ENCODE data around the gene RGS16.

RGS16 gene

GRCh38 chr1:182567629-182568028, 36.6 kb downstream of the RGS16 start:
- no peak overlapping the region for H3K4me2 ChIP-seq
- H3K27ac ChIP-seq, result no peak overlapping the region
- no peaks in the 10 kb centered on the region for H3K27me3 ChIP-seq (ENCODE audit: insufficient read depth, low read depth)
- no peak overlapping the region for H3K9ac ChIP-seq
- H3K79me2 ChIP-seq (ENCODE audit: insufficient read depth, low read depth), result no peaks in the 10 kb centered on the region
- H4K20me1 ChIP-seq (ENCODE audit: insufficient read depth), result no peaks in the 10 kb centered on the region
- TF ChIP-seq, protein P1, sequence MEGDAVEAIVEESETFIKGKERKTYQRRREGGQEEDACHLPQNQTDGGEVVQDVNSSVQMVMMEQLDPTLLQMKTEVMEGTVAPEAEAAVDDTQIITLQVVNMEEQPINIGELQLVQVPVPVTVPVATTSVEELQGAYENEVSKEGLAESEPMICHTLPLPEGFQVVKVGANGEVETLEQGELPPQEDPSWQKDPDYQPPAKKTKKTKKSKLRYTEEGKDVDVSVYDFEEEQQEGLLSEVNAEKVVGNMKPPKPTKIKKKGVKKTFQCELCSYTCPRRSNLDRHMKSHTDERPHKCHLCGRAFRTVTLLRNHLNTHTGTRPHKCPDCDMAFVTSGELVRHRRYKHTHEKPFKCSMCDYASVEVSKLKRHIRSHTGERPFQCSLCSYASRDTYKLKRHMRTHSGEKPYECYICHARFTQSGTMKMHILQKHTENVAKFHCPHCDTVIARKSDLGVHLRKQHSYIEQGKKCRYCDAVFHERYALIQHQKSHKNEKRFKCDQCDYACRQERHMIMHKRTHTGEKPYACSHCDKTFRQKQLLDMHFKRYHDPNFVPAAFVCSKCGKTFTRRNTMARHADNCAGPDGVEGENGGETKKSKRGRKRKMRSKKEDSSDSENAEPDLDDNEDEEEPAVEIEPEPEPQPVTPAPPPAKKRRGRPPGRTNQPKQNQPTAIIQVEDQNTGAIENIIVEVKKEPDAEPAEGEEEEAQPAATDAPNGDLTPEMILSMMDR (conservative IDR thresholded peaks at IDR 0.05; ENCODE audit: low read depth, low read length), result no peak
- no peaks in the 10 kb centered on the region for H3K4me1 ChIP-seq (ENCODE audit: low read depth, poor library complexity, severe bottlenecking)
- no peaks in the 10 kb centered on the region for H3K36me3 ChIP-seq (ENCODE audit: insufficient read depth)
- no peak overlapping the region for H3K4me3 ChIP-seq (IDR thresholded peaks at IDR 0.05; ENCODE audit: insufficient read depth, low read depth, low read length)
- H2AFZ ChIP-seq (ENCODE audit: low read depth), result no peak overlapping the region

DNA sequence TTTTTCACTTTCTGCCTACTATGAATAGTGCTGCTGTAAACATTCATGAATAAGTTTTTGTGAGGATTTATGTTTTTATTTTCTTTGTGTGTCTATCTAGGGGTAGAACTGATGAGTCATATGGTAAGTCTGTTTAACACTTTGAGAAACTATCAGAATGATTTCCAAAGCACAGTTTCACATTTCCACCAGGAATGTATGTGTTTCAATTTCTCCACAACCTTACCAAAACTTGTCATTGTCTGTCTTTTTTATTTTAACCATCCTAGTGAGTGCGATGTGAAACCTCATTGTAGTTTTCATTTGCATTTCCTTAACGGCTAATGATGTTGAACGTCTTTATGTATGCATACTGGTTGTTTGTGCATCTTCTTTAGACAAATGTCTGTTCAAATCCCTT, 38.7 kb downstream of the RGS16 start:
- Histone ChIP-seq H3K4me3 (IDR thresholded peaks at IDR 0.05; ENCODE audit: insufficient read depth, low read depth, low read length) (no peak overlapping the region), H3K4me1 (ENCODE audit: low read depth, poor library complexity, severe bottlenecking) (no peaks in the 10 kb centered on the region), H2AFZ (ENCODE audit: low read depth) (no peak overlapping the region), H3K36me3 (ENCODE audit: insufficient read depth) (no peaks in the 10 kb centered on the region), H4K20me1 (ENCODE audit: insufficient read depth) (no peaks in the 10 kb centered on the region), H3K4me2 (no peak overlapping the region), H3K79me2 (ENCODE audit: insufficient read depth, low read depth) (no peaks in the 10 kb centered on the region), H3K27me3 (ENCODE audit: insufficient read depth, low read depth) (no peaks in the 10 kb centered on the region), H3K9ac (no peak overlapping the region), H3K27ac (no peak overlapping the region)
- TF ChIP-seq, protein P1 (conservative IDR thresholded peaks at IDR 0.05; ENCODE audit: low read depth, low read length), result no peak

DNA sequence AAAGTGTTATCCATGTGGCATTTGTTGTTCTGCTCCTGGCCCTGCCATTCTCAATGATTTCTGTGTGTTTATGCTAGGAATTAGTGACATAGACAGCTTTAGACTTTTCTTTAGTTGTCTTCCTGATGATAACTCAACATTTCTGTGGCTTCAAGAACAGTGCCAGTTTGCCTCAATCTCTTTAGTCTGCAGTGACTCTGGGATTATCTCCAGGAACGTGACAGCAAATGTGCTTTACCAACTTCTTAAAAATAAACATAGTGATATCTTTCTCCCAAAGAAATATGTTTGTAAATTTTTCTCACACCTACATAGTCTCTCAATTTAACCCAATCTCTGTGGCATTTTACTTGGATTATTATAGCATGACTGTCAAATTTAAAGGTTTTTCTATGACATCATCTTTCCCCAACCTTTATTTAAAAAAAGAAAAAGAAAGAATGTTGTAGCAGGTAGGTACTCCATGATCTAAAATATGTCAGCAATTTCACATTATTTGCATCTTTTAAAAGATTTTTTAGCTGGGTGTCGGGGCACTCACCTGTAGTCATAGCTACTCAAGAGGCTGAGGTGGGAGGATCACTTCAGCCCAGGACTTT, 39.7 kb downstream of the RGS16 start:
- H3K36me3 ChIP-seq (ENCODE audit: insufficient read depth), result no peaks in the 10 kb centered on the region
- H3K27me3 ChIP-seq (ENCODE audit: insufficient read depth, low read depth), result no peaks in the 10 kb centered on the region
- H4K20me1 ChIP-seq (ENCODE audit: insufficient read depth), result no peaks in the 10 kb centered on the region
- no peak overlapping the region for H3K4me3 ChIP-seq (IDR thresholded peaks at IDR 0.05; ENCODE audit: insufficient read depth, low read depth, low read length)
- no peak overlapping the region for H3K27ac ChIP-seq
- no peaks in the 10 kb centered on the region for H3K79me2 ChIP-seq (ENCODE audit: insufficient read depth, low read depth)
- no peak overlapping the region for H3K4me2 ChIP-seq
- no peak overlapping the region for H3K9ac ChIP-seq
- H2AFZ ChIP-seq (ENCODE audit: low read depth), result no peak overlapping the region
- no peaks in the 10 kb centered on the region for H3K4me1 ChIP-seq (ENCODE audit: low read depth, poor library complexity, severe bottlenecking)
- TF ChIP-seq, protein P1 (conservative IDR thresholded peaks at IDR 0.05; ENCODE audit: low read depth, low read length), result no peak

GRCh38 chr1:182563095-182563494, 41.1 kb downstream of the RGS16 start:
- Histone ChIP-seq H3K4me2 (no peak overlapping the region), H3K27ac (no peak overlapping the region), H3K4me1 (ENCODE audit: low read depth, poor library complexity, severe bottlenecking) (no peaks in the 10 kb centered on the region), H2AFZ (ENCODE audit: low read depth) (no peak overlapping the region), H4K20me1 (ENCODE audit: insufficient read depth) (no peaks in the 10 kb centered on the region), H3K9ac (no peak overlapping the region), H3K27me3 (ENCODE audit: insufficient read depth, low read depth) (no peaks in the 10 kb centered on the region), H3K4me3 (IDR thresholded peaks at IDR 0.05; ENCODE audit: insufficient read depth, low read depth, low read length) (no peak overlapping the region), H3K36me3 (ENCODE audit: insufficient read depth) (no peaks in the 10 kb centered on the region), H3K79me2 (ENCODE audit: insufficient read depth, low read depth) (no peaks in the 10 kb centered on the region)
- TF ChIP-seq, protein P1 (conservative IDR thresholded peaks at IDR 0.05; ENCODE audit: low read depth, low read length), result no peak
